GM18951 (cell line): ENCODE data around the gene NCR2.

ENCODE experiments used
- POLR2A ChIP-seq: IDR thresholded peaks from 4 replicates; pipeline ENCODE4 v1.6.1; 2011; ENCODE audit warnings: mild to moderate bottlenecking; ENCODE audit not compliant: insufficient read length, insufficient read depth; ENCODE audit errors: extremely low read depth
- in situ Hi-C: fragments of 300-500 bp; cut with MboI; formaldehyde crosslinking; loops from one replicate; pipeline ENCODE4 v1.12.0; 2022; ENCODE audit warnings: low sequenced_read_pairs, mixed read lengths, inconsistent platforms; ENCODE audit not compliant: unreplicated experiment

NCR2 gene

GRCh38 chr6:41318261-41318653 is 17.2 kb upstream of the NCR2 start:
- TF ChIP-seq POLR2A: no peak
- in situ Hi-C loops: no loop called here

DNA sequence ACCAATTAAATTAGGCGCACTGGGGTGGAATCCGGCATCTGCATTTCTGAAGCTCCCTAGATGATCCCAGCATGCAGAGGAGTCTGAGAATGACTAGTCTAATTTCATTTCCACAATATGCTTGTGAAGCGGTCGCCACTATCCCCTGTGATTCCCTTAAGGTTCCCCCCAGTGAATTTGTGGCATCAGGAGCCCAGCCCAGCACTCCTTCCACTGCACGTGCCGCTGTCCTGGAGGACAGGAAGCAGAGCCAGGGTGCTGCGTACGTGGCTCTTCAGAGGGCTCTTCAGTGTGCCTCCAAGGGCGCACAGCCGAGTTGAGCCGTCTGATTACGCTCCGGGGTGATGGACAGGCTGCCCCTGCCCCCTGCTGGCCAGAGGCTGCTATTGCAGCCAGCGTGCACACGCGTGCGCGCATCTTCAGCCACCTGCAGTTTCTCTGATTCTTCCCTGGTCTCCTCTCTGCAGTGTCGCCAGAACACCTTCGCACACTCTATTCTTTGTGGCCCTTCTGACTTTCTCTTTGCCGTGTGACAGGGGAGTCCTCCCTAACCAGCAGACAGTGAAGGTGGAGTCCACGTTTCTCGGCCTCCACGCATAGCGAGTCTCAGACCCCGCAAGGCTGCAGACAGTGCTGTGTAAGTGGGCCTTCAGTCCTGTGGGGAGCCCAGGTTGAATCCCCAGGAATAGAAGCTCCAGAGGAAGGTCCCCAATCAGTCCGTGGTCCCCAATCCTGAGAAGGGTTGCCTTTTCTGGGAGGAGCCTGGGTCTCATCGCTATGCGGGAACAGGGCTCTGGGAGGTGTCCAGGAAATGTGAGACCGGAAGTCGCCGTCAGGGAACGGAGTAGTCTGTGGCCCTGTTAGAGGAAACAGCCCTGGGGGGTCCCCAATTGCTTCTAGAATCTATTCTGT is 16.5 kb upstream of the NCR2 start:
- in situ Hi-C loops: no loop called here
- no peak for TF ChIP-seq POLR2A

DNA sequence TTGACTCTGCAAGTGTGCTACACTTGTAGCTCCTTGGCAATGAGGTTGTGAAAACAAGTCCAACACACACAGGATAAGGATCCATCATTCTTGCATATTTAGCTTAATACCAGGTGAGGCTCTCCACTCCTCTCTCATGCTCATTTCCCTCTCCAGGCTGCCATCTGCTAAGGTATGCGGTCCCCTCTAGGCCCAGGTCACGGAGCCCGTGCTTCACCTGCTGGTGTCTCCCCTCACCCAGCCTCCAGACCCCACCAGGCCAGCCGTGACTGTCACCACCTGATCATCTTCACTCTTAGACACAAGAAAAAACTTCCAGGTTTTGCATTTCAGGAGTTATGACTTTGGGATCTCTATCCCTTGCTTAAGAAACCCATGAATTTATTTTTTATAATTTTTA is 14.2 kb upstream of the NCR2 start:
- TF ChIP-seq POLR2A: no peak
- in situ Hi-C loops: no loop called here

GRCh38 chr6:41325446-41326066 is 9.9 kb upstream of the NCR2 start:
- no peak for TF ChIP-seq POLR2A
- in situ Hi-C loops: no loop called here

DNA sequence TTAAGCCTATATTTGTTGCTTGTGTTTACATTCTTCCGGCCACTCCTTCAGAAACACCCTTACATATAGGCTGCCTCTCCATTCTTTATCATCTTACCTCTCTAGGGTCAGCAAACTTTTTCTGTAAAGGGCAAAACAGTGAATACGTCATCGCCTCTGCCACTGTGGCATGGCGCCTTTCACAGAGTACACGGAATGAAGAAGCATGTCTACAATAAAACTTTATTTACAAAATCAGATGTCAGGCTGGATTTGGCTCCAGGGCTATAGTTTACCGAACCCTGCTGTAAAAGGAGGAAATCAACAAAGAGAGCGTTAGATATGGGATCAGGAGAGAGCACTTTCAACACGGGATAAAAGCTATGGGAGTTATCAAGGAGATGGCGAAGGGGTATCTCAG is 9.3 kb upstream of the NCR2 start:
- no peak for TF ChIP-seq POLR2A
- in situ Hi-C loops: no loop called here

DNA sequence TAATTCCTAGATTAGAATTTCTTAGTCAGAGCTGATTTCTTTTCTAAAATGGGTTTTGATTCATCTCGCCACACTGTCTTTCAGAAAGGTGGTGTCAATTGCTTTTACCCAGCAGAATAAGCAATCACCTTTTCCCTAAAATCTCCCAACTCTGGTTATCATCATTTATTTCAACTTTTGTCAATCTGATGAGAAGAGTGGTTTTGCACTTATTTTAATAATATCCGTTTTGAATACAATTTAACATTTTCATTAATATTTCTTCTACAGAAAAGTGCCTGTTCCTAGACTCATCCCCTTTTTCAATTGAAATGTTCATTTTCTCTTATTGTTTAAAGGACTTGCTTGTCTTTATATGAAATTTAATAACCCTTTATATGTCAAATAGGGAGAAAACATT is 8.2 kb upstream of the NCR2 start:
- in situ Hi-C loops: no loop called here
- TF ChIP-seq POLR2A: no peak

GRCh38 chr6:41331401-41332150 is 3.8 kb upstream of the NCR2 start:
- TF ChIP-seq POLR2A: no peak
- in situ Hi-C loops: no loop called here

- in situ Hi-C loops: no loop called here
- no peak for TF ChIP-seq POLR2A
These were observed 3.2 kb upstream of the NCR2 start for GRCh38 chr6:41332241-41332640.

DNA sequence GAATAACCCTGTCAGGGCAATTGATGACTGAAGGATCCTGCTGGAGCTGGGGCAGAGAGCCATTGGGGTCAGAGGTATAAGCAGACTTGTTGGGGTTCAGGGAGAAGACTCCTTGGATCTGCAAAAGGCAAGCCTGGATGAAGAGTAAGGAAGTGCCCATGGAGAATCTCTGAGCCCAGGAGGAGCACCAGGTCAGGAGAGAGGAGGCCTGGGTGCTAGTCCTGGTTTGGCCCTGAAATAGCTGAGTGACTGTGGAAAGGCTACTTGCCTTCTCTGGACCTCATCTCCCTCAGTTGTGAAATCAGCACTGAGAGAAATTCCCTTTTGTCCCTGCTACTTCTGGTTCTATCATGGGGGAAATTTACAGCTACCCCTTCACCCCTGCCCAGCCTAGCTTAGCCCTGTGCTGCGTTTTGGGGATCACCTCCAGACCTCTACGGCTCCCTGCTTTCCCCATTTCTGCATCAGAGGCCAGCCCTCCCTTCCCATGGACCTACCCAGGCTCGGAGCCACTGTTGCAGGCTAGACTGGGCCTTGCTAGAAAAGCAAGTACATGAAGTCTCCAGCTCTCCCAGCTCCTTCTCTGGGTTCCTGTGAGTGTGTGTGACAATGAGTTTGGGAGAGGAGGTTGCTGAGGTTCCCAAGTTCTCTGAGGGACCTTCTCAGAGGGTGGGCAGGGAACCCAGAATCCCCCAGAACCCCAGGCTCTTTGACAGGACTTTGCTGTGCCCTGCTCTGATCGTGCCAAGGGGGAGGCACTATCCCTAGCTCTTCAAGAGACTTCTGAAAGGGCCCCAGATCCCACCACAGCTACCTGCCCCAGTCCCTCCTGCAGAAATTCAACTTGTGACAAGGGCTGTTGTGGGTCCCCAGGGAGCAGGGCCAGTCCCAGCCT is 2.3 kb upstream of the NCR2 start:
- no peak for TF ChIP-seq POLR2A
- in situ Hi-C loops: no loop called here

DNA sequence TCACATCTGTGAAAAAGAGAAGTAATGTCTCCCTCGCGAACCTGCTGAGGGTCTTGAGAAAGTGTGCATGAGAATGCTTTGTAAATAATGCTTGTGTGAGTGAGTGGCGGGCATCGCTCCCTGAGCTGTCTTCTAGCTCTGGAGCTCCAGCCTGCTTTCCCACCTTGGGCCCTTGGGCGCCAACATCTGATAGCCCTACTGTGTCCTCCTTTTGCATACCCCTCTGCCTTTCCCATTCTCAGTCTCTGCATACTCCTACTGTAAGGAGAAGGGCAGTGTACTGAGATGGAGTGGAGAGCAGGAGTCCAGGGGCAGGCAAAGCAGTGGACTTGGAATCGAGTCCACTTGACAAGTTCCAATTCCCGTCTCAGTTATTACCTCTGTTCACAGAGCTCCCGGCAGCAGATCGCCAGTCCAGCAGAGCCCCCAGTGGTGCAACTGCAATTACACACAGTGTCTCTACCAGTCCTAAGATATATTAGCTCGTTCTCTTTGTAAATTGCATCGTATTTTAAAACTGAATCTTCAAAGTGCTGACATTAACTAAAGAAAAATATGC is 847 bp upstream of the NCR2 start:
- in situ Hi-C loops: no loop called here
- no peak for TF ChIP-seq POLR2A

DNA sequence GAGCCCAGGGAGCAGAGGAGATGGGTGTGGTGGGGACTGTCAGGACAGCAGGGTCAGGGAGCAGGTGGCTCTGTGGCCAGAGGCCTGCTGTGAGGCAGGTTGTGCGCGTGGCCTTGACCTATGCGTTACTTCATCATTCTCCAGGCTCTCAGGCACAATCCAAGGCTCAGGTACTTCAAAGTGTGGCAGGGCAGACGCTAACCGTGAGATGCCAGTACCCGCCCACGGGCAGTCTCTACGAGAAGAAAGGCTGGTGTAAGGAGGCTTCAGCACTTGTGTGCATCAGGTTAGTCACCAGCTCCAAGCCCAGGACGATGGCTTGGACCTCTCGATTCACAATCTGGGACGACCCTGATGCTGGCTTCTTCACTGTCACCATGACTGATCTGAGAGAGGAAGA is 535 bp downstream of the NCR2 start:
- no peak for TF ChIP-seq POLR2A
- in situ Hi-C loops: no loop called here

- no peak for TF ChIP-seq POLR2A
- in situ Hi-C loops: no loop called here
These were observed 1.4 kb downstream of the NCR2 start for GRCh38 chr6:41336824-41337223.

GRCh38 chr6:41337709-41338108 is 2.3 kb downstream of the NCR2 start:
- in situ Hi-C loops: no loop called here

DNA sequence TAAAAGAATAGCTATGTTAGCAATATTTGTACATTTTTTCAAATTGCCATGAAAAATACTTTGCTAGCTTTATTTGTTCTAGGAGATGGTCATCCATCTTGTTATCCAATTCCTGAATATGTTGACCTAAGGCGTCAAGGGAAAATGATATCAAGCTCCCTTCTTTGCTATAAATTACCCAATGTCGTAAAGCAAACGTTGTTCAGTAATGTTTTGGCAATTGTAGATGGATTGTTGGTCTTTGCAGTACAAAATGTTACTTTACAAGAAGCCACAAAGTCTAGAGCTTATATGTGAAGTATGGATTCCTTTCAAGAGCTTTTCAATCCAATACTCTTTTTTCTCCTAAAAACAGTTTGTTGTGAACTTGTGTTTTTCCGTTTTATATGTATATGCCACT is 3.3 kb downstream of the NCR2 start:
- in situ Hi-C loops: no loop called here
- no peak for TF ChIP-seq POLR2A

More at GRCh38 chr6:41337709-41338108, 2.3 kb downstream of the NCR2 start:
- TF ChIP-seq POLR2A: no peak
